Measurements from ENCODE around the gene ING3.

- TF ChIP-seq CTCF (IDR thresholded peaks at IDR 0.05; ENCODE audit: control extremely low read depth in 1 of 3, insufficient read depth in 1 of 3, low read depth in 1 of 3, low read length in 3 of 3): no peak
- TF ChIP-seq FOSL1 (IDR thresholded peaks at IDR 0.05; ENCODE audit: insufficient read depth, low read depth, low read length): no peak
- no peak for TF ChIP-seq CHD2 (IDR thresholded peaks at IDR 0.05; ENCODE audit: low read length)
- no peak for TF ChIP-seq POLR2A (IDR thresholded peaks at IDR 0.05; ENCODE audit: control extremely low read depth in 1 of 2, low read depth in 2 of 2, low read length in 2 of 2)
- no peak for TF ChIP-seq SIRT6 (IDR thresholded peaks at IDR 0.05; ENCODE audit: low read length)
These were observed 61.7 kb downstream of the ING3 start for GRCh38 chr7:121012170-121012874.
